WTC11 (cell line): ENCODE measurements around the gene CD300H. TPM values are rescaled to one million over a fixed set of nuclear protein-coding genes. Genes with fewer than 3 reads are reported as not detected.

ENCODE experiments used
- ATAC-seq: fragments of 200-7000 bp; cut with Tn5 transposase; 2 replicates; pipeline ENCODE4 v1.10.0; 2021; ENCODE audit warnings: mild to moderate bottlenecking, moderate library complexity
- CTCF ChIA-PET: fragments of 300-600 bp; sonication (Branson Sonifier 250); formaldehyde crosslinking; loops from one replicate; lab custom pipeline; 2021; ENCODE audit warnings: antibody characterized with exemption; lab: Charles Lee
- POLR2A ChIA-PET: fragments of 350-600 bp; sonication (Branson Sonifier 250); formaldehyde crosslinking; loops from one replicate; lab custom pipeline; 2021; ENCODE audit warnings: antibody characterized with exemption; lab: Charles Lee
- DNase-seq: peaks from one replicate; pipeline ENCODE4 v3.0.0; 2021; ENCODE audit warnings: low spot score
- H3K27ac Mint-ChIP-seq: 2 replicates; pipeline ENCODE4 v1.8.0; 2021; ENCODE audit warnings: mixed read lengths
- H3K27me3 Mint-ChIP-seq: 2 replicates; pipeline ENCODE4 v1.8.0; 2021; ENCODE audit warnings: low read depth, mild to moderate bottlenecking, moderate library complexity, mixed read lengths
- H3K36me3 Mint-ChIP-seq: 2 replicates; pipeline ENCODE4 v1.8.0; 2021; ENCODE audit warnings: mixed read lengths
- H3K4me1 Mint-ChIP-seq: 2 replicates; pipeline ENCODE4 v1.8.0; 2022; ENCODE audit warnings: mixed read lengths
- H3K4me3 Mint-ChIP-seq: 2 replicates; pipeline ENCODE4 v1.8.0; 2021; ENCODE audit warnings: mild to moderate bottlenecking, moderate library complexity, mixed read lengths
- H3K9me3 Mint-ChIP-seq: 2 replicates; pipeline ENCODE4 v1.8.0; 2021; ENCODE audit warnings: mixed read lengths
- FOXJ3 ChIP-seq: sonication (generic); formaldehyde crosslinking; IDR thresholded peaks from 2 replicates; pipeline ENCODE4 v1.9.0; 2021; ENCODE audit warnings: missing genetic modification reagents, mild to moderate bottlenecking, borderline replicate concordance
- FOXK1 ChIP-seq: sonication (generic); formaldehyde crosslinking; IDR thresholded peaks from 2 replicates; pipeline ENCODE4 v1.8.0; 2022; ENCODE audit warnings: mild to moderate bottlenecking, moderate library complexity, missing genetic modification reagents
- NFE2L1 ChIP-seq: sonication (generic); formaldehyde crosslinking; IDR thresholded peaks from 2 replicates; pipeline ENCODE4 v1.8.1; 2023; ENCODE audit warnings: missing genetic modification reagents
- NR2C2 ChIP-seq: sonication (generic); formaldehyde crosslinking; IDR thresholded peaks from 2 replicates; pipeline ENCODE4 v1.8.0; 2022; ENCODE audit warnings: mild to moderate bottlenecking, missing genetic modification reagents
- RELA ChIP-seq: sonication (generic); formaldehyde crosslinking; IDR thresholded peaks from 2 replicates; pipeline ENCODE4 v1.8.1; 2022; ENCODE audit warnings: missing genetic modification reagents, mild to moderate bottlenecking, borderline replicate concordance
- ZNF317 ChIP-seq: sonication (generic); formaldehyde crosslinking; IDR thresholded peaks from 2 replicates; pipeline ENCODE4 v1.8.1; 2023; ENCODE audit warnings: low read depth, mild to moderate bottlenecking, moderate library complexity, missing genetic modification reagents, borderline replicate concordance
- total RNA-seq: library from RNA; stranded (reverse); gene quantifications from 3 replicates; pipeline ENCODE4 v1.2.3, GENCODE V29; 2021
- TF ChIP-seq, protein P1 (sequence below): sonication (generic); formaldehyde crosslinking; IDR thresholded peaks from 2 replicates; pipeline ENCODE4 v1.8.1; 2022; ENCODE audit warnings: low read depth, missing genetic modification reagents, borderline replicate concordance
- TF ChIP-seq, protein P2 (sequence below): sonication (generic); formaldehyde crosslinking; IDR thresholded peaks from 2 replicates; pipeline ENCODE4 v1.8.1; 2023; ENCODE audit warnings: mild to moderate bottlenecking, missing genetic modification reagents
- TF ChIP-seq, protein P3 (sequence below): sonication (generic); formaldehyde crosslinking; IDR thresholded peaks from 2 replicates; pipeline ENCODE4 v1.8.0; 2023; ENCODE audit warnings: missing genetic modification reagents, mild to moderate bottlenecking, borderline replicate concordance
- TF ChIP-seq, protein P4 (sequence below): fragments of 250-450 bp; sonication (Bioruptor Pico); IDR thresholded peaks from 2 replicates; pipeline ENCODE4 v1.9.0; 2021; ENCODE audit warnings: moderate library complexity, mild to moderate bottlenecking, inconsistent platforms, borderline replicate concordance
- TF ChIP-seq, protein P5 (sequence below): fragments of 250-450 bp; sonication (Bioruptor Pico); IDR thresholded peaks from 2 replicates; pipeline ENCODE4 v1.9.0; 2021; ENCODE audit warnings: mild to moderate bottlenecking, borderline replicate concordance
- TF ChIP-seq, protein P6 (sequence below): sonication (generic); formaldehyde crosslinking; IDR thresholded peaks from 2 replicates; pipeline ENCODE4 v1.8.1; 2023; ENCODE audit warnings: mild to moderate bottlenecking, missing genetic modification reagents
- TF ChIP-seq, protein P7 (sequence below): fragments of 250-450 bp; sonication (Bioruptor Pico); IDR thresholded peaks from 2 replicates; pipeline ENCODE4 v1.8.0; 2021; ENCODE audit warnings: mild to moderate bottlenecking
- TF ChIP-seq, protein P8 (sequence below): sonication (generic); formaldehyde crosslinking; IDR thresholded peaks from 2 replicates; pipeline ENCODE4 v1.8.1; 2022; ENCODE audit warnings: mild to moderate bottlenecking, moderate library complexity, missing genetic modification reagents
- TF ChIP-seq, protein P9 (sequence below): fragments of 250-450 bp; sonication (Bioruptor Pico); conservative IDR thresholded peaks from 2 replicates; pipeline ENCODE4 v1.9.0; 2021; ENCODE audit warnings: mild to moderate bottlenecking

The CD300H gene
- total RNA-seq, 1 experiment from 2014 or later, result not detected

DNA sequence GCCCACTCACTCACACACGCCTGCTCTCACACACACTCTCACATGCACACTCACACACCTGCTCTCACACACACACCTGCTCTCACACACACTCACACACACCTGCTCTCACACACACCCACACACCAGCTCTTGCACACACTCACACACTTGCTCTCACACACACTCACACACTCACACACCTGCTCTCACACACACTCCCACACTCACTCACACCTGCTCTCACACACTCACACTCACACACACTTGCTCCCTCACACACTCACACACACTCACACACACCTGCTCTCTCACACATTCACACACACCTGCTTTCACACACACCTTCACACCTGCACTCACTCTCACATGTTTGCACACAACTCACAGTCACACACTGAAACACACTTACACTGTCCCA, 4.0 kb downstream of the CD300H start:
- Mint-ChIP-seq H3K27me3 (peaks cover 40% of the 10 kb centered on the region), H3K4me1 (peaks cover 18% of the 10 kb centered on the region), H3K27ac (no peak overlapping the region), H3K4me3 (no peak overlapping the region), H3K9me3 (peaks cover 13% of the 10 kb centered on the region), H3K36me3 (peaks cover 4% of the 10 kb centered on the region; the same call in 1 of the 2 replicates)
- TF ChIP-seq, protein P1, sequence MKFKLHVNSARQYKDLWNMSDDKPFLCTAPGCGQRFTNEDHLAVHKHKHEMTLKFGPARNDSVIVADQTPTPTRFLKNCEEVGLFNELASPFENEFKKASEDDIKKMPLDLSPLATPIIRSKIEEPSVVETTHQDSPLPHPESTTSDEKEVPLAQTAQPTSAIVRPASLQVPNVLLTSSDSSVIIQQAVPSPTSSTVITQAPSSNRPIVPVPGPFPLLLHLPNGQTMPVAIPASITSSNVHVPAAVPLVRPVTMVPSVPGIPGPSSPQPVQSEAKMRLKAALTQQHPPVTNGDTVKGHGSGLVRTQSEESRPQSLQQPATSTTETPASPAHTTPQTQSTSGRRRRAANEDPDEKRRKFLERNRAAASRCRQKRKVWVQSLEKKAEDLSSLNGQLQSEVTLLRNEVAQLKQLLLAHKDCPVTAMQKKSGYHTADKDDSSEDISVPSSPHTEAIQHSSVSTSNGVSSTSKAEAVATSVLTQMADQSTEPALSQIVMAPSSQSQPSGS (CRISPR knock-in tag), result no peak
- TF ChIP-seq, protein P2, sequence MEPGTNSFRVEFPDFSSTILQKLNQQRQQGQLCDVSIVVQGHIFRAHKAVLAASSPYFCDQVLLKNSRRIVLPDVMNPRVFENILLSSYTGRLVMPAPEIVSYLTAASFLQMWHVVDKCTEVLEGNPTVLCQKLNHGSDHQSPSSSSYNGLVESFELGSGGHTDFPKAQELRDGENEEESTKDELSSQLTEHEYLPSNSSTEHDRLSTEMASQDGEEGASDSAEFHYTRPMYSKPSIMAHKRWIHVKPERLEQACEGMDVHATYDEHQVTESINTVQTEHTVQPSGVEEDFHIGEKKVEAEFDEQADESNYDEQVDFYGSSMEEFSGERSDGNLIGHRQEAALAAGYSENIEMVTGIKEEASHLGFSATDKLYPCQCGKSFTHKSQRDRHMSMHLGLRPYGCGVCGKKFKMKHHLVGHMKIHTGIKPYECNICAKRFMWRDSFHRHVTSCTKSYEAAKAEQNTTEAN (CRISPR knock-in tag), result peak; percentile 60; the same call in 1 of the 2 replicates
- TF ChIP-seq FOXJ3, result no peak
- DNase-seq (no peak), ATAC-seq (no peak)
- POLR2A ChIA-PET, result no interaction called here
- CTCF ChIA-PET, result no interaction called here

DNA sequence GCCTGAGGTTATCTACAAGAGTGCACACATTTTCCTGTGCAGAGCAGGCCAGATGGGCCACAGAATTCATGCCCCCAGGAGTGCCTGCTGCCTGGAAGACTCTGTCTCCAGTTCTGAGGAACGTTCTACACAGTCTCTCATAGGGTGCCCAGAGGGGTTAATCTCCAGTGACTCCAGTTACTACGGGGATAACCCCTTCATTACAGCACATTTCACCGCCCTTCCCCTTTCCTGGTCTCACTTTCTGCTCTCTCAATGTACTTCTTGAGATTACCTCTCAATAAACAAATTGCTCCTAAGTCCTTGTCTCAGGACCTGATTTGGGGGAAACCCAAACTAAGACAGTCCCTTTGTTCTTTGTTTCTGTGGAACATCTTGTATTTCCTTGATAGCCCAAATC, 5.7 kb downstream of the CD300H start:
- Mint-ChIP-seq H3K27me3 (peaks cover 55% of the 10 kb centered on the region), H3K36me3 (peaks cover 13% of the 10 kb centered on the region; the same call in 1 of the 2 replicates), H3K9me3 (peaks cover 24% of the 10 kb centered on the region), H3K27ac (no peak overlapping the region), H3K4me3 (no peak overlapping the region), H3K4me1 (peaks cover 28% of the 10 kb centered on the region)
- ChIA-PET CTCF (no interaction called here), POLR2A (no interaction called here)
- ATAC-seq (no peak), DNase-seq (no peak)
- TF ChIP-seq, protein P3, sequence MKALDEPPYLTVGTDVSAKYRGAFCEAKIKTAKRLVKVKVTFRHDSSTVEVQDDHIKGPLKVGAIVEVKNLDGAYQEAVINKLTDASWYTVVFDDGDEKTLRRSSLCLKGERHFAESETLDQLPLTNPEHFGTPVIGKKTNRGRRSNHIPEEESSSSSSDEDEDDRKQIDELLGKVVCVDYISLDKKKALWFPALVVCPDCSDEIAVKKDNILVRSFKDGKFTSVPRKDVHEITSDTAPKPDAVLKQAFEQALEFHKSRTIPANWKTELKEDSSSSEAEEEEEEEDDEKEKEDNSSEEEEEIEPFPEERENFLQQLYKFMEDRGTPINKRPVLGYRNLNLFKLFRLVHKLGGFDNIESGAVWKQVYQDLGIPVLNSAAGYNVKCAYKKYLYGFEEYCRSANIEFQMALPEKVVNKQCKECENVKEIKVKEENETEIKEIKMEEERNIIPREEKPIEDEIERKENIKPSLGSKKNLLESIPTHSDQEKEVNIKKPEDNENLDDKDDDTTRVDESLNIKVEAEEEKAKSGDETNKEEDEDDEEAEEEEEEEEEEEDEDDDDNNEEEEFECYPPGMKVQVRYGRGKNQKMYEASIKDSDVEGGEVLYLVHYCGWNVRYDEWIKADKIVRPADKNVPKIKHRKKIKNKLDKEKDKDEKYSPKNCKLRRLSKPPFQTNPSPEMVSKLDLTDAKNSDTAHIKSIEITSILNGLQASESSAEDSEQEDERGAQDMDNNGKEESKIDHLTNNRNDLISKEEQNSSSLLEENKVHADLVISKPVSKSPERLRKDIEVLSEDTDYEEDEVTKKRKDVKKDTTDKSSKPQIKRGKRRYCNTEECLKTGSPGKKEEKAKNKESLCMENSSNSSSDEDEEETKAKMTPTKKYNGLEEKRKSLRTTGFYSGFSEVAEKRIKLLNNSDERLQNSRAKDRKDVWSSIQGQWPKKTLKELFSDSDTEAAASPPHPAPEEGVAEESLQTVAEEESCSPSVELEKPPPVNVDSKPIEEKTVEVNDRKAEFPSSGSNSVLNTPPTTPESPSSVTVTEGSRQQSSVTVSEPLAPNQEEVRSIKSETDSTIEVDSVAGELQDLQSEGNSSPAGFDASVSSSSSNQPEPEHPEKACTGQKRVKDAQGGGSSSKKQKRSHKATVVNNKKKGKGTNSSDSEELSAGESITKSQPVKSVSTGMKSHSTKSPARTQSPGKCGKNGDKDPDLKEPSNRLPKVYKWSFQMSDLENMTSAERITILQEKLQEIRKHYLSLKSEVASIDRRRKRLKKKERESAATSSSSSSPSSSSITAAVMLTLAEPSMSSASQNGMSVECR (CRISPR knock-in tag), result no peak
- TF ChIP-seq NFE2L1 (CRISPR knock-in tag) (no peak), RELA (CRISPR knock-in tag) (no peak), FOXK1 (no peak), NR2C2 (CRISPR knock-in tag) (no peak), ZNF317 (CRISPR knock-in tag) (no peak)
- TF ChIP-seq, protein P4, sequence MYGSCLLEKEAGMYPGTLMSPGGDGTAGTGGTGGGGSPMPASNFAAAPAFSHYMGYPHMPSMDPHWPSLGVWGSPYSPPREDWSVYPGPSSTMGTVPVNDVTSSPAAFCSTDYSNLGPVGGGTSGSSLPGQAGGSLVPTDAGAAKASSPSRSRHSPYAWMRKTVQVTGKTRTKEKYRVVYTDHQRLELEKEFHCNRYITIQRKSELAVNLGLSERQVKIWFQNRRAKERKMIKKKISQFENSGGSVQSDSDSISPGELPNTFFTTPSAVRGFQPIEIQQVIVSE, result no peak
- TF ChIP-seq, protein P5, sequence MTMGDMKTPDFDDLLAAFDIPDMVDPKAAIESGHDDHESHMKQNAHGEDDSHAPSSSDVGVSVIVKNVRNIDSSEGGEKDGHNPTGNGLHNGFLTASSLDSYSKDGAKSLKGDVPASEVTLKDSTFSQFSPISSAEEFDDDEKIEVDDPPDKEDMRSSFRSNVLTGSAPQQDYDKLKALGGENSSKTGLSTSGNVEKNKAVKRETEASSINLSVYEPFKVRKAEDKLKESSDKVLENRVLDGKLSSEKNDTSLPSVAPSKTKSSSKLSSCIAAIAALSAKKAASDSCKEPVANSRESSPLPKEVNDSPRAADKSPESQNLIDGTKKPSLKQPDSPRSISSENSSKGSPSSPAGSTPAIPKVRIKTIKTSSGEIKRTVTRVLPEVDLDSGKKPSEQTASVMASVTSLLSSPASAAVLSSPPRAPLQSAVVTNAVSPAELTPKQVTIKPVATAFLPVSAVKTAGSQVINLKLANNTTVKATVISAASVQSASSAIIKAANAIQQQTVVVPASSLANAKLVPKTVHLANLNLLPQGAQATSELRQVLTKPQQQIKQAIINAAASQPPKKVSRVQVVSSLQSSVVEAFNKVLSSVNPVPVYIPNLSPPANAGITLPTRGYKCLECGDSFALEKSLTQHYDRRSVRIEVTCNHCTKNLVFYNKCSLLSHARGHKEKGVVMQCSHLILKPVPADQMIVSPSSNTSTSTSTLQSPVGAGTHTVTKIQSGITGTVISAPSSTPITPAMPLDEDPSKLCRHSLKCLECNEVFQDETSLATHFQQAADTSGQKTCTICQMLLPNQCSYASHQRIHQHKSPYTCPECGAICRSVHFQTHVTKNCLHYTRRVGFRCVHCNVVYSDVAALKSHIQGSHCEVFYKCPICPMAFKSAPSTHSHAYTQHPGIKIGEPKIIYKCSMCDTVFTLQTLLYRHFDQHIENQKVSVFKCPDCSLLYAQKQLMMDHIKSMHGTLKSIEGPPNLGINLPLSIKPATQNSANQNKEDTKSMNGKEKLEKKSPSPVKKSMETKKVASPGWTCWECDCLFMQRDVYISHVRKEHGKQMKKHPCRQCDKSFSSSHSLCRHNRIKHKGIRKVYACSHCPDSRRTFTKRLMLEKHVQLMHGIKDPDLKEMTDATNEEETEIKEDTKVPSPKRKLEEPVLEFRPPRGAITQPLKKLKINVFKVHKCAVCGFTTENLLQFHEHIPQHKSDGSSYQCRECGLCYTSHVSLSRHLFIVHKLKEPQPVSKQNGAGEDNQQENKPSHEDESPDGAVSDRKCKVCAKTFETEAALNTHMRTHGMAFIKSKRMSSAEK (CRISPR knock-in tag), result no peak
- TF ChIP-seq, protein P6, sequence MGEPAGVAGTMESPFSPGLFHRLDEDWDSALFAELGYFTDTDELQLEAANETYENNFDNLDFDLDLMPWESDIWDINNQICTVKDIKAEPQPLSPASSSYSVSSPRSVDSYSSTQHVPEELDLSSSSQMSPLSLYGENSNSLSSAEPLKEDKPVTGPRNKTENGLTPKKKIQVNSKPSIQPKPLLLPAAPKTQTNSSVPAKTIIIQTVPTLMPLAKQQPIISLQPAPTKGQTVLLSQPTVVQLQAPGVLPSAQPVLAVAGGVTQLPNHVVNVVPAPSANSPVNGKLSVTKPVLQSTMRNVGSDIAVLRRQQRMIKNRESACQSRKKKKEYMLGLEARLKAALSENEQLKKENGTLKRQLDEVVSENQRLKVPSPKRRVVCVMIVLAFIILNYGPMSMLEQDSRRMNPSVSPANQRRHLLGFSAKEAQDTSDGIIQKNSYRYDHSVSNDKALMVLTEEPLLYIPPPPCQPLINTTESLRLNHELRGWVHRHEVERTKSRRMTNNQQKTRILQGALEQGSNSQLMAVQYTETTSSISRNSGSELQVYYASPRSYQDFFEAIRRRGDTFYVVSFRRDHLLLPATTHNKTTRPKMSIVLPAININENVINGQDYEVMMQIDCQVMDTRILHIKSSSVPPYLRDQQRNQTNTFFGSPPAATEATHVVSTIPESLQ (CRISPR knock-in tag), result no peak
- TF ChIP-seq, protein P7, sequence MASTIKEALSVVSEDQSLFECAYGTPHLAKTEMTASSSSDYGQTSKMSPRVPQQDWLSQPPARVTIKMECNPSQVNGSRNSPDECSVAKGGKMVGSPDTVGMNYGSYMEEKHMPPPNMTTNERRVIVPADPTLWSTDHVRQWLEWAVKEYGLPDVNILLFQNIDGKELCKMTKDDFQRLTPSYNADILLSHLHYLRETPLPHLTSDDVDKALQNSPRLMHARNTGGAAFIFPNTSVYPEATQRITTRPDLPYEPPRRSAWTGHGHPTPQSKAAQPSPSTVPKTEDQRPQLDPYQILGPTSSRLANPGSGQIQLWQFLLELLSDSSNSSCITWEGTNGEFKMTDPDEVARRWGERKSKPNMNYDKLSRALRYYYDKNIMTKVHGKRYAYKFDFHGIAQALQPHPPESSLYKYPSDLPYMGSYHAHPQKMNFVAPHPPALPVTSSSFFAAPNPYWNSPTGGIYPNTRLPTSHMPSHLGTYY, result no peak
- TF ChIP-seq, protein P8, sequence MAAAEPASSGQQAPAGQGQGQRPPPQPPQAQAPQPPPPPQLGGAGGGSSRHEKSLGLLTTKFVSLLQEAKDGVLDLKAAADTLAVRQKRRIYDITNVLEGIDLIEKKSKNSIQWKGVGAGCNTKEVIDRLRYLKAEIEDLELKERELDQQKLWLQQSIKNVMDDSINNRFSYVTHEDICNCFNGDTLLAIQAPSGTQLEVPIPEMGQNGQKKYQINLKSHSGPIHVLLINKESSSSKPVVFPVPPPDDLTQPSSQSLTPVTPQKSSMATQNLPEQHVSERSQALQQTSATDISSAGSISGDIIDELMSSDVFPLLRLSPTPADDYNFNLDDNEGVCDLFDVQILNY, result no peak
- TF ChIP-seq, protein P9, sequence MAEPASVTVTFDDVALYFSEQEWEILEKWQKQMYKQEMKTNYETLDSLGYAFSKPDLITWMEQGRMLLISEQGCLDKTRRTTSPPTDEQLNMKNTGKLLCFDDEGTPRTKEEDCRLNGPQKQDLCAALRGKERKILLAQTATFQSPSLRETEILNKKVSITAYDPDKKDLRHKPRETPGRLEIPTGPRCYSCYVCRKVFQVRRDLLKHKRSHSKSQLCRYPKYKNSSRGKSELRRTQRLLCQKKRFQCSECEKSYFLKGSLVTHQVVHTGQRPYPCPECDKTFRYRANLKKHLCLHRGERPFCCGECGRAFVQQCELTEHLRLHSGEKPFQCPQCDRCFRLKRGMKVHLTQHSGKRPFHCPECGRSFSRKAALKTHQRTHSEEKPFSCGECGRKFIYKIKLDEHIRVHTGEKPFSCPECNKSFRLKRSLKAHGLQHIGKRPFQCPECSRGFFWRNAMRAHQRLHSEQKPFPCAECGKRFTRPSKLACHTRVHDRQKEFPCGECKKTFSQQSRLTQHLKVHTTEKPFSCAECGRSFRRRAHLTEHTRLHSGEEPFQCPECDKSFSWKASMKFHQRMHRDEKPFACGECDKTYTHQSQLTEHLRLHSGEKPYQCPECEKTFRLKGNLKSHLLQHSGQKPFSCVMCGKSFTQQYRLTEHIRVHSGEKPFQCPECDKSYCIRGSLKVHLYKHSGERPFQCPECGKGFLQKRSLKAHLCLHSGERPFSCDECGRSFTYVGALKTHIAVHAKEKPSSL, result no peak
